KBM-7 (cell line): ENCODE data around the gene IDUA.
"Not testable (repeated sequence)": the region's sequence is repeated elsewhere in the genome, so short reads cannot be mapped to it uniquely, and the experiment has no call there.

Experiments used
- DNase-seq: peaks from one replicate; pipeline ENCODE4 v3.0.0-alpha.2; 2015
- in situ Hi-C: fragments of 300-500 bp; cut with MboI; formaldehyde crosslinking; loops from 2 replicates; pipeline ENCODE4 v1.14.3; 2020; ENCODE audit warnings: low sequenced_read_pairs, low pct_unique_long_range_greater_than_20kb, mixed read lengths

IDUA gene

DNA sequence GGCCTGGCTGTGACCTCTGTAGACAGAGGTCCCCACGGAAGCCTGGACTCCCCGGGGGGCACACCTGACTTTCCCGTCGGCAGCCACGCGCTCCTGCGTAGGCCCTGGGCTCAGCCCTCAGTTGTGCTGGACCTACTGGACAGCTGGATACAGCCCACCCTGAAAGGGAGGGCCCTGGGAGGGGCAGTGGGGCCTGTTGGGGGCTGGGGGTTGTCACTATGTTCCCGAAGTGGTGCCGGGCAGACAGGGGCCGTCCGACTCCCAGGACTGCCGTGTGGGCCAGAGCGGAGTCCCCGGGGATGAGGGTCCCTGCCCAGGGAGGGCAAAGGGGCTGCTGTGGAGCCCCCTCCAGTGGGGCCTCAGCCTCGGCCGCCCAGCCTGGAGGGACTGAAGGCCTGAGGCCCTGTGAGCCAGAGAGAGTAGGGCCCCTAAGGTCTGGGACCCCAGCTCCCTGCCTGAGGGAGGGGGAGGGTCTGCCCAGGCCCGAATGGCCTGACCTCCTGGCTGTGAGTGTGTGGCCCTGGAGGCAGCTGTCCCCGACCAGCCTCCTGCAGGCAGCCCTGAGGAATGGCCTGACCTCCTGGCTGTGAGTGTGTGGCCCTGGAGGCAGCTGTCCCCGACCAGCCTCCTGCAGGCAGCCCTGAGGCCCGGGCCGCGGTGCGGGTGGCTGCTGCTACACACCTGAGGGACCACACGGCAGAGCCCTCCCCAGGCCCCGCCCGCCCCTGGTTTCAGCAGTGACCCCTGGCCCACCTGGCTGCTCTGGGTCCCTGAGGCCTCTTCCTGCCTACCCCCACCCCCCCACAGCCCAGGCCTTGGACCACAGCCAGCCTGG, 50.3 kb downstream of the IDUA start:
- in situ Hi-C loops: no loop called here
- no peak for DNase-seq

- no peak for DNase-seq
- in situ Hi-C loops: no loop called here
Observed at GRCh38 chr4:1038948-1039492, 52.2 kb downstream of the IDUA start.

DNA sequence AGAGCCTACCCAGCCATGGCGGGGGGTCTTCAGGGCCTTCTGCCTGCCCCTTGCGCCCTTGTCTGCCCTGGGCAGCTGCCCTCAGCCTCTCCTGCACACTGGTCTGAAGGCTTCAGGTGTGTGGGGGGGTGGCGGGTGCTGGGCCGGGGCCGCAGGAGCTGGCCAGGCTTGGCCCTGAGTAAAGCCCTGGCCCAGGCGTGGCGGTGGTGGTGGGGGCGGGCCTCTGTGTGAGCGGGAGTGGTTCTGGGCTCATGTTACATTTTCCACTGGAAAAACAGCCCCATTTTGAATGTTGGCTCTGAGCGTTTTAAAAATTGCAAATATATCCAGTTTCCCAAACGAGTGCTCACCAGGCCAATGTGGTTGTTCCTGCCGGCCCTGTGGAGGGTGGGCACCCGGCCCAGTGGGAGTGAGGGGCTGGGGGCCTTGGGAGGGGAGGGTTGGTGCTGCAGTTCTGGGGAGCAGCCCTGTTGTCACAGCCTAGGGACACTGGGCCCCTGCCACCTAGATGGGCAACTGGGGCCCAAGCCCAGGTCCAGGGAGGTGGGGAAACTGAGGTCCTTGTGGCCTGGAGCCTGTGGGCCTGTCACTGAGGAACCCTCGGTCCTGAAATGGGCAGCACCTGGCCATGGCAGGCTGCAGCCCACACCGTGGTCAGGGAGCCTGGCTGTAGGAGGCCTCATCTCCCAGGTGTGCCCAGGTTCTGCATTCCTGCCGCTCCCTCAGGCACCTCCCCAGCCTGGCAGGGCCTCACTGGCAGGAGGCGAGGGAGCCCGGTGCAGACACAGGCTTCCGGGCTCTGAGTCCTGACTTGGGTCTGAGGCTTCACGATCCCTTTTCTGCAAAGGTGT, 52.9 kb downstream of the IDUA start:
- DNase-seq: no peak
- in situ Hi-C loops: no loop called here

GRCh38 chr4:1040344-1041146, 53.7 kb downstream of the IDUA start:
- in situ Hi-C loops: no loop called here
- DNase-seq: no peak

DNA sequence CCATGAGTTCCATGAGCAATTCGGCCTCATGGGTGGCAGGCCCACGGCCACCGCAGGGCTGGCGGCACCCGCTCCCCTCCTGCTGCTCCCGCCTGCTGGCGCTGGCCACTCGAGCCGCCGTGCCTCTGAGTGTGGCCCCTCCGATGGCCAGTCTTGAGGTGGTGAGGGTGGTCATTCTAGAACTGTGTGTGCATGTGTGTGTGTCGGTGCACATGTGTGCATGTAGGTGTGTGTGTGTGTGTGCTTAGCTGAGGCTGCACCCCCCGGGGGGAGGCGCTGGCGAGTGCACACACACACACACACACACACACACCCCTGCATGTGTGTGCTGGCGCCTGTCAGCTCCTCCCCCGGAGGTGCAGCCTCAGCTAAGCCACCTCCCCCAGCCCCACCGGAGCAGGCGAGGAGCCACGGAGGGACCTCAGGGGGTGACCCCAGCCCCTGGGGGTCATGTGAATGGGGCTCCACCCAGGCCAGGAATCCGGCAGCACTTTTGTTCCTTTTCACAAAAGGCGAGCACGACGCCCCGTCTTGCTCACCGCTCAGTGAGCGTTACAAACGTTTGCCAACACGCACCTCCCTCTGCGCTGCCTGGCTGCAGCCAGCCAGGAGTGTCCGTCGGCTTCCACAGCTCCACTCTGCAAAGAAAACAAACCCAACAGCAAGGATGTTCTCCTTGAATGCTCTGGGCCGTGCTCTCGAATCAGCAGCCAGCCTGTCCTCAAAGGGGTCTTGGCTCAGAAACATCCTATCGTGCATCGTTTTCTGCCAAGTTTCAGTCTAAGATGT, 54.5 kb downstream of the IDUA start:
- in situ Hi-C loops: no loop called here
- DNase-seq: no peak

DNA sequence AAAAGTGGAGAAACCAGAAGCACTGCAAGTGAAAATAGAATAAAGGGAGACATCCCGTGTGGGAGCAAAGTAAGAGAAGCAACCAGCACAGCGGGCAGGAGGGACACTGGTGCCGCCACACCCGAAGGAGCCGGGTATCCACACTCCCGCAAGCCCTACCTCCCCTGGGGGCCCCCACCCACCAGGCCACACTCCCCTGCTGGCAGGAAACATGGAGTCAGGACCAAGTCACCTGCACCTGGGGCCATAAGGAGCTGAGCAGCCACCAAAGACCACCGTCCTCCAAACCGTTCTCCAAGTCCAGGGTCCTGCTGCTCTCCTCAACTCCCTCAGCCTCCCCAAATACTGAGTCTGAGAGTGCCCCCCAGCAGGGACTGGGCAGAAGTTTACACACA, 55.1 kb downstream of the IDUA start:
- DNase-seq: no peak
- in situ Hi-C loops: no loop called here

DNA sequence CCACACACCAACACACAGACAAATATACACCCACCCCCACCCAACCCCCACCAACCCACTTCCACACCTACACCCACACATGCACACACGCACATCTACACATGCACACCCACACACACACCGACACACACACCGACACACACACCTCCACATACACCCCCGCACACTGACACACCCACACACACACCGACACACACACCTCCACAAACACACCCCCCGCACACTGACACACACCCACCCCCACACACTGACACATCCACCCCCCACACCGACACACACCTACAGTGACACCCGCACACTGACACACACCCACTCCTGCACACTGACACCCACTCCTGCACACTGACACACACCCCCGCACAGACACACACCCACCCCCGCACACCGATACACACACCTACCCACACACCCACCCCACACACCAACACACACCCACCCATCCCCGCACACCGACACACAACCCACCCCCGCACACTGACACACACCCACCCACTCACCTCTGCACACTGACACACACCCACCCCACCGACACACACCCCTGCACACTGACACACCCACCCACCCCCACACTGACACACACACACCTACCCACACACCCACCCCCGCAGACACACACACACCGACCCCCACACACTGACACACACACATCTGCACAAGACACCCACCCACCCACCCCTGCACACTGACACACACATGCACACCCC, 55.7 kb downstream of the IDUA start:
- in situ Hi-C loops: no loop called here

DNA sequence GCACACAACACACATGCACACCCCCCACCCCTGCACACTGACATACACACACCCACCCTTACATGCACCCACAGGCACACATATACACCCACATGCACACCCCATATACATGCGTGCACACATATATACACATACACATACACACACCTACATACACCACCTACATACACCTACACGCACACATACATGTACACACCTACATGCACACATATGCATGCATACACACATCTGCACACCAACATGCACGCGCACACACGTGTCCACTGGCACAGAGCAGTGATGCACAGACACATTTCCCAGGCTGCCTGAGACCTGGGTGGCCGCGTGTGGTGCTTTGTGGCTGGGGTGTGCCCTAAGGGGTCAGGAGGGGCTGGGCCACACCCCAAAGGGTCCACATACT, 56.3 kb downstream of the IDUA start:
- in situ Hi-C loops: no loop called here
- no peak for DNase-seq

More for the DNA sequence above, 55.7 kb downstream of the IDUA start:
- no peak for DNase-seq

DNA sequence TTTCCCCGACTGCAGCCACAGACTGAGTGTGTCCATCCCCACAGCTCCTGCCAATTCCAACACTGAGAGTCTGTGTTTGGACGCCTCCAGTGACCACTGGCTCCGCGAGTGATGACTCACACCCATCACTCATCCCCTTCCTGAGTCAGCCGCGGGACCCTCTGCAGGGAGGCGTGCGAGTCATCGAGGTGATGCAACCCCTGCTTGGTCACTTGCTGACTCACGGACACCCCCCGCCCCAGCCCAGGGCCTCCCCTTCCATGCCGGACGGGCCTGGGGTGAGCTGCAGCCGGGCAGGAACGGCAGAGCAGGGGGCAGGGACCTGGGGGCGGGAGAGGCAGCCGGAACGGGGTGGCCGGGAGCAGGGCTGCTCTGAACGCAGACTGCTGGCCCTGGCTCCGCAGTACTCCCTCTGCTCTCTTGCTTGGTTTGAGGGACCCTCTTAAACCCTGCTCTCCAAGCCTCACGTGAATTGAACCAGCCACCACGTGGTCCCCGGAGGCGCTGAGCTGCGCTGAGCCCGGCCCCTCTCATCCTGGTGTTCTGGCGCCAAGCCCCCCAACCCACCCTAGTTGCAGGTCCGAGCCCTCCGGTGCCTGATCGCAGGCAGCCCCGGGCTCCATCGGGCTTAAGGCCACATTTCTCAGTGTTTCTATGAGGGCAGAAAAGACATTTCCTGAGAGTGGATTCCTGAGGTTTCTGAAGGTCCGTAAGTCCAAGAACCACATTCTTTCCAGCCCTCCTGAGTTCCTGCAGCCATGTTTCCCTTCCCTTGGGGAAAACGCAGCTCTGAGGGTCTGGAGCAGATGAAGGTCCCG, 57.0 kb downstream of the IDUA start:
- in situ Hi-C loops: no loop called here

GRCh38 chr4:1044469-1045192, 57.8 kb downstream of the IDUA start:
- in situ Hi-C loops: no loop called here
- DNase-seq: no peak

More for the DNA sequence above, 57.0 kb downstream of the IDUA start:
- peak; percentile 17 for DNase-seq

DNA sequence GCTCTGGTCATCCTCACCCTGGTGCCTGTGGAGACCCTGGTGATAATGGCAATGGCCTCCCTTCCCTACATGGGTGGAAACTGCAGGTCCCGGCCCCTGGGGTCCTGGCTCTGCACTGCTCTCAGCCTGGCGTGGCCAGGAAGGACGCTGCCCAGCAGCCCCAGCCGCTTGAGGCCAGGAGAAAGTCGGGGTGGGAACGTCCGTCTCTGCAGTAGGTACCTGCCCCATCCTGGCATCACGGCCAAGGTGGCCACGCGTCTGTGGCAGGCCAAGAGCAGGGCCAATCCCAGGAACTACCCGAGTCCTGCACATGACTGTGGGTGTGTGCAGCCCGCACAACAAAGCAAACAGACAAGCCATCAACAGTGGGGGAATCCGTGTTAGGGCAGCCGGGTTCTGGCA, 58.4 kb downstream of the IDUA start:
- DNase-seq: no peak
- in situ Hi-C loops: no loop called here

DNA sequence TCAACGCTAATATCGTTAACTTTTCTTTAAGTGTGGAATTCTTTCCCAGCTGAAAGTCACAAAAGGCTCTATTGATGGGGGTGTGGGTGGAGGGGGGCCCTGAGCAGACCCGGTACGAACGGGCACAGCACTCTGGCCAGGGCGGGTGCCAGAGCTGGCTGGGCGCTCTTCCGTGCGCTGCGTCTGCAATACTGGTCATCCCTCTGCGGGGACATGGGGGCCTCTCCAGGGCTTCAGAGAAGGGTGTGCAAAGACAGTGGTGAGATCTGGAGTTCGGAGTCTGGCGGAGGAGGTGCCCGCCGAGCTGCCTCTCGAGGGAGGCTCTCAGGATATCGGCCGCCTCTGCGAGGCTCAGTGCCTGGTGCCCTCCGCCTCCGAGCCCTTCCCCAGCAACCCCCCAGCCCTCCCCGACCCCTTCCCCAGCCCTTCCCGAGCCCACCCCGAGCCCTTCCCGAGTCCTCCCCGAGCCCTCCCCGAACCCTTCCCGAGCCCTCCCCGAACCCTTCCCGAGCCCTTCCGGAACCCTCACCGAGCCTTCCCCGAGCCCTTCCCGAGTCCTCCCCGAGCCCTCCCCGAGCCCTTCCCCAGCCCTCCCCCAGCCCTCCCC, 58.9 kb downstream of the IDUA start:
- in situ Hi-C loops: no loop called here
- DNase-seq: no peak

DNA sequence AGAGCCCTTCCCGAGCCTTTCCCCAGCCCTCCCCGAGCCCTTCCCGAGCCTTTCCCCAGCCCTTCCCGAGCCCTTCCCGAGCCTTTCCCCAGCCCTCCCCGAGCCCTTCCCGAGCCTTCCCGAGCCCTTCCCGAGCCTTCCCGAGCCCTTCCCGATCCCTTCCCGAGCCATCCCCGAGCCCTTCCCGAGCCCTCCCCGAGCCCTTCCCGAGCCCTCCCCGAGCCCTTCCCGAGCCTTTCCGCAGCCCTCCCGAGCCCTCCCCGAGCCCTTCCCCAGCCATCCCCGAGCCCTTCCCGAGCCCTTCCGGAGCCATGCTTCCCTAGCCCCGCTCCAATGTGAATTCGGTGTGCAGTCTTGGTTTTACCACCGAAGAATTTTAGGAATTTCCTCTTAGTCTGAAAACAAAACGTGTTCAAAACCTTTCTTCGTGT, 59.8 kb downstream of the IDUA start:
- in situ Hi-C loops, DNase-seq: not testable (repeated sequence)

DNA sequence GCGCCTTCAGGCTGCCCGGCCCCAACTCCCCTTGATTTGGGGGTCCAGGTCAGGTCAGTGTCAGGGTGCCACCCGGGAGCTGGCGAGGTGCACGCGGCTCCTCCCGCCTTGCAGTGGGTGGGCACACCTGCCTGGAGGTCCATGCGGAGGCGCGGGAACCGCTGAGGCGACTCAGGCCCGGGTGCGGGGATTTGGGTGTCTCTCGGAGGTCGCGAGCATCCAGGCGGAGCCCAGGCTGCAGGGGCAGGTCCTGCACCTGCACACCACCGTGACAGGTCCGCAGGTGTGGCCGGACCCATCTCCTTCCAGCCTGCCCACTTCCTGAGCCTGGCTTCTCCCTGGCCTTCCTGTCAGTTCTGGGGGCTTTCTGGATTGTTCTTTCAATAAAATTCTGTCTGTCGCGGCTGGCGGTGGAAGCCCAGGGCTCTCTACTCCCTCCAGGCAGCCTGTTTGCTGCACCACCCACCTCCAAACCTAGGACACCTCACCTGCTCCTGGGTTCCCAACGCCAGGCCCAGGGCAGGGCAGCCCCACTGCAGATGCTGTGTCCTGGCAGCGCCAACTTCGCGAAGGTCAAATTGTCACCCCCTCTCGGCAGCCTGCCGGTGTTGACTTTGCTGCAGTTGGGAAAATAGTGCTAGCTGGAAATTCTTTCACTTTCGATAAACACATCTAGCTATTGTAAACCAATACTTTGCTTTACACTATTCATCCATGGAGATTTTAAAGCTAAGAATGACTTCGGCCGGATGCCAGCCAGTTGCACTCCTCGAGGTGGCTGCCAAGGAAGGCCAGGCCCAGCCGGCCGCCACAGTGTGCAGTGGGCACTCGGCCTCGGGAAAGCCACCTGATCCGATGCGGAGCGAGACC, 60.5 kb downstream of the IDUA start:
- no peak for DNase-seq
- in situ Hi-C loops: no loop called here
